GM23338 (cell line): Measurements from ENCODE around the gene FAM228B. TPM values are rescaled to one million over a fixed set of nuclear protein-coding genes. Genes with fewer than 3 reads are reported as not detected.

ENCODE experiments used
- ATAC-seq: fragments of 200-7000 bp; cut with Tn5 transposase; 3 replicates; pipeline ENCODE4 v1.9.1; 2020
- DNase-seq: peaks from one replicate; pipeline ENCODE4 v3.0.0-alpha.2; 2015; ENCODE audit warnings: low spot score
- H2AFZ ChIP-seq: fragments of 200-600 bp; sonication (generic); 2 replicates; pipeline ENCODE4 v1.8.0; 2016; ENCODE audit warnings: antibody characterized with exemption, mild to moderate bottlenecking, moderate library complexity
- H3F3A ChIP-seq: fragments of 200-600 bp; sonication (generic); replicated peaks from 2 replicates; pipeline ENCODE4 v1.8.0; 2017; ENCODE audit warnings: antibody characterized with exemption, mixed run types, low read depth
- H3K27ac ChIP-seq: fragments of 200-600 bp; sonication (generic); 2 replicates; pipeline ENCODE4 v1.6.1; 2016; ENCODE audit warnings: low read depth
- H3K27me3 ChIP-seq: fragments of 200-600 bp; sonication (generic); 2 replicates; pipeline ENCODE4 v1.8.0; 2016; ENCODE audit warnings: mild to moderate bottlenecking, mixed run types, moderate library complexity; ENCODE audit not compliant: insufficient read depth
- H3K36me3 ChIP-seq: fragments of 200-600 bp; sonication (generic); 2 replicates; pipeline ENCODE4 v1.8.0; 2016; ENCODE audit warnings: mild to moderate bottlenecking; ENCODE audit not compliant: insufficient read depth
- H3K4me1 ChIP-seq: fragments of 200-600 bp; sonication (generic); 2 replicates; pipeline ENCODE4 v1.8.0; 2016; ENCODE audit warnings: mild to moderate bottlenecking, moderate library complexity; ENCODE audit not compliant: insufficient read depth
- H3K4me2 ChIP-seq: fragments of 200-600 bp; sonication (generic); 2 replicates; pipeline ENCODE4 v1.7.1; 2017; ENCODE audit warnings: mixed run types
- H3K4me3 ChIP-seq: fragments of 200-600 bp; sonication (generic); 2 replicates; pipeline ENCODE4 v1.6.1; 2016; ENCODE audit warnings: mixed run types
- H3K79me2 ChIP-seq: fragments of 200-600 bp; sonication (generic); replicated peaks from 2 replicates; pipeline ENCODE4 v1.8.0; 2017; ENCODE audit warnings: mild to moderate bottlenecking; ENCODE audit not compliant: insufficient read depth
- H3K9me2 ChIP-seq: fragments of 200-600 bp; sonication (generic); 2 replicates; pipeline ENCODE4 v1.8.0; 2017; ENCODE audit not compliant: insufficient read depth
- H4K20me1 ChIP-seq: fragments of 200-600 bp; sonication (generic); replicated peaks from 2 replicates; pipeline ENCODE4 v1.8.0; 2017; ENCODE audit warnings: mild to moderate bottlenecking; ENCODE audit not compliant: insufficient read depth
- H3K27ac Mint-ChIP-seq: 2 replicates; pipeline ENCODE4 v1.8.0; 2020; ENCODE audit warnings: inconsistent platforms, mild to moderate bottlenecking, moderate library complexity, mixed read lengths
- H3K27me3 Mint-ChIP-seq: 3 replicates; pipeline ENCODE4 v1.8.0; 2022; ENCODE audit warnings: low read depth, mild to moderate bottlenecking, moderate library complexity, mixed read lengths, inconsistent platforms; ENCODE audit not compliant: insufficient read depth, poor library complexity
- H3K36me3 Mint-ChIP-seq: 3 replicates; pipeline ENCODE4 v1.8.0; 2021; ENCODE audit warnings: low read depth, mild to moderate bottlenecking, inconsistent platforms, moderate library complexity, mixed read lengths
- H3K4me1 Mint-ChIP-seq: 3 replicates; pipeline ENCODE4 v1.8.0; 2020; ENCODE audit warnings: mild to moderate bottlenecking, inconsistent platforms, mixed read lengths
- H3K4me3 Mint-ChIP-seq: 3 replicates; pipeline ENCODE4 v1.8.0; 2021; ENCODE audit warnings: moderate library complexity, mild to moderate bottlenecking, inconsistent platforms, mixed read lengths
- H3K9me3 Mint-ChIP-seq: 3 replicates; pipeline ENCODE4 v1.8.0; 2020; ENCODE audit warnings: moderate library complexity, mild to moderate bottlenecking, inconsistent platforms, mixed read lengths
- CREB1 ChIP-seq: fragments of 250-450 bp; sonication (Bioruptor Pico); IDR thresholded peaks from 2 replicates; pipeline ENCODE4 v1.5.0; 2020; ENCODE audit warnings: low read depth, mild to moderate bottlenecking, moderate library complexity
- CTCF ChIP-seq, 2 experiments: fragments of 200-600 bp in 1 of 2; sonication (generic) in 1 of 2; conservative IDR thresholded peaks; 2 replicates each; pipeline versions ENCODE4 v1.5.1 to v1.6.1; 2016 to 2017; ENCODE audit warnings: antibody characterized with exemption in 2 of 2, low read depth in 2 of 2, mild to moderate bottlenecking in 2 of 2, moderate library complexity in 1 of 2
- JUNB ChIP-seq: IDR thresholded peaks from one replicate; pipeline ENCODE4 v1.6.1; 2016; ENCODE audit warnings: antibody characterized with exemption; ENCODE audit not compliant: unreplicated experiment
- NANOG ChIP-seq: IDR thresholded peaks from 2 replicates; pipeline ENCODE4 v1.6.1; 2016; ENCODE audit warnings: antibody characterized with exemption, borderline replicate concordance
- POLR2AphosphoS5 ChIP-seq: IDR thresholded peaks from 2 replicates; pipeline ENCODE4 v1.6.1; 2016; ENCODE audit warnings: antibody characterized with exemption, low read depth
- ZNF114 ChIP-seq: fragments of 250-450 bp; sonication (Bioruptor Pico); IDR thresholded peaks from 2 replicates; pipeline ENCODE4 v1.5.0; 2020; ENCODE audit warnings: mild to moderate bottlenecking, moderate library complexity
- polyA plus RNA-seq: library from polyadenylated mRNA; unstranded; fragments of >200 nt; fragmentation: Nextera tagmentation; extraction: Ambion mirVana; gene quantifications from 2 replicates; pipeline ENCODE4 v1.2.1, GENCODE V29; 2016
- total RNA-seq: library from RNA; depleted of rRNA; stranded (reverse); fragments of >200 nt; shearing (Covaris generic); gene quantifications from 2 replicates; pipeline ENCODE4 v1.2.3, GENCODE V29; 2014
- TF ChIP-seq, protein P1 (sequence below): fragments of 250-450 bp; sonication (Bioruptor Pico); IDR thresholded peaks from 2 replicates; pipeline ENCODE4 v1.5.0; 2020; ENCODE audit warnings: mild to moderate bottlenecking, moderate library complexity

FAM228B gene
- total and polyA plus RNA-seq, 2 experiments from 2014 or later, result 3.4 to 7.9 TPM

DNA sequence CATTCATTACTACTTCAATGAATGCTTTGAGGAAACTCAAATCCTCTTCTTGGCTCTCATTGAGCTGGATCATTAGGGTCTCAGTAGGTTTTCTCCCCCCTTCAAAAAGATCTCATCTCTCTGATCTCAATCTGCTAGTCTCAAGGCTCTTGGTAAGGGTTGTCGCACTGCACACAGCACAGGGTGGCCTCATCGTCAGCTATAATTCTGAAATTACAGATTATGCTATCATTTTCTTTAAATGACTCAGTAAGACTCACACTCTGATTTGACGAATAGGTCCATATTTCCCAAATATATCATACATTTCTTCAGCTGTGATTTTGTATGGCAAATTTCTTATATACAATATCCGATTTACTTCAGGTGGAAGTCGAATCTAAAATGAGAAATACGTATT, 49.5 kb upstream of the FAM228B start (continued):
- no peak for TF ChIP-seq CTCF (conservative IDR thresholded peaks at IDR 0.05; ENCODE audit: low read depth in 2 of 2)
- TF ChIP-seq JUNB, result no peak
- TF ChIP-seq NANOG, result no peak
- no peak for TF ChIP-seq CREB1 (CRISPR knock-in tag)

DNA sequence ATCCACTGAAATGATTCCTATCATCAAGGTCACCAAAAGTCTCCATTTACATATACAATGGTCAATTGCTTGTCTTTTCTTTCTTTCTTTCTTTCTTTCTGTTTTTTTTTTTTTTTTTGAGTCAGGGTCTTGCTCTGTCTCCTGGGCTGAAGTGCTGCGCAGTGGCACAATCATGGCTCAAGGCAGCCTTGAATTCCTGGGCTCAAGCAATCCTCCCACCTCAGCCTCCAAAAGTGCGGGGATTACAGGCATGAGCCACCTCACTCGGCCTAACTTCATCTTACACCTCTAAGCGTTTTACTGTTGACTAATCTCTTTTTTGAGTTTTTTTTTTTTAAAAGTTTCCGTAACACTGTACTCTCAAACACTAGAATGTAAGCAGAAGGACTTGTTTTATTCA, 48.0 kb upstream of the FAM228B start:
- TF ChIP-seq, protein P1, sequence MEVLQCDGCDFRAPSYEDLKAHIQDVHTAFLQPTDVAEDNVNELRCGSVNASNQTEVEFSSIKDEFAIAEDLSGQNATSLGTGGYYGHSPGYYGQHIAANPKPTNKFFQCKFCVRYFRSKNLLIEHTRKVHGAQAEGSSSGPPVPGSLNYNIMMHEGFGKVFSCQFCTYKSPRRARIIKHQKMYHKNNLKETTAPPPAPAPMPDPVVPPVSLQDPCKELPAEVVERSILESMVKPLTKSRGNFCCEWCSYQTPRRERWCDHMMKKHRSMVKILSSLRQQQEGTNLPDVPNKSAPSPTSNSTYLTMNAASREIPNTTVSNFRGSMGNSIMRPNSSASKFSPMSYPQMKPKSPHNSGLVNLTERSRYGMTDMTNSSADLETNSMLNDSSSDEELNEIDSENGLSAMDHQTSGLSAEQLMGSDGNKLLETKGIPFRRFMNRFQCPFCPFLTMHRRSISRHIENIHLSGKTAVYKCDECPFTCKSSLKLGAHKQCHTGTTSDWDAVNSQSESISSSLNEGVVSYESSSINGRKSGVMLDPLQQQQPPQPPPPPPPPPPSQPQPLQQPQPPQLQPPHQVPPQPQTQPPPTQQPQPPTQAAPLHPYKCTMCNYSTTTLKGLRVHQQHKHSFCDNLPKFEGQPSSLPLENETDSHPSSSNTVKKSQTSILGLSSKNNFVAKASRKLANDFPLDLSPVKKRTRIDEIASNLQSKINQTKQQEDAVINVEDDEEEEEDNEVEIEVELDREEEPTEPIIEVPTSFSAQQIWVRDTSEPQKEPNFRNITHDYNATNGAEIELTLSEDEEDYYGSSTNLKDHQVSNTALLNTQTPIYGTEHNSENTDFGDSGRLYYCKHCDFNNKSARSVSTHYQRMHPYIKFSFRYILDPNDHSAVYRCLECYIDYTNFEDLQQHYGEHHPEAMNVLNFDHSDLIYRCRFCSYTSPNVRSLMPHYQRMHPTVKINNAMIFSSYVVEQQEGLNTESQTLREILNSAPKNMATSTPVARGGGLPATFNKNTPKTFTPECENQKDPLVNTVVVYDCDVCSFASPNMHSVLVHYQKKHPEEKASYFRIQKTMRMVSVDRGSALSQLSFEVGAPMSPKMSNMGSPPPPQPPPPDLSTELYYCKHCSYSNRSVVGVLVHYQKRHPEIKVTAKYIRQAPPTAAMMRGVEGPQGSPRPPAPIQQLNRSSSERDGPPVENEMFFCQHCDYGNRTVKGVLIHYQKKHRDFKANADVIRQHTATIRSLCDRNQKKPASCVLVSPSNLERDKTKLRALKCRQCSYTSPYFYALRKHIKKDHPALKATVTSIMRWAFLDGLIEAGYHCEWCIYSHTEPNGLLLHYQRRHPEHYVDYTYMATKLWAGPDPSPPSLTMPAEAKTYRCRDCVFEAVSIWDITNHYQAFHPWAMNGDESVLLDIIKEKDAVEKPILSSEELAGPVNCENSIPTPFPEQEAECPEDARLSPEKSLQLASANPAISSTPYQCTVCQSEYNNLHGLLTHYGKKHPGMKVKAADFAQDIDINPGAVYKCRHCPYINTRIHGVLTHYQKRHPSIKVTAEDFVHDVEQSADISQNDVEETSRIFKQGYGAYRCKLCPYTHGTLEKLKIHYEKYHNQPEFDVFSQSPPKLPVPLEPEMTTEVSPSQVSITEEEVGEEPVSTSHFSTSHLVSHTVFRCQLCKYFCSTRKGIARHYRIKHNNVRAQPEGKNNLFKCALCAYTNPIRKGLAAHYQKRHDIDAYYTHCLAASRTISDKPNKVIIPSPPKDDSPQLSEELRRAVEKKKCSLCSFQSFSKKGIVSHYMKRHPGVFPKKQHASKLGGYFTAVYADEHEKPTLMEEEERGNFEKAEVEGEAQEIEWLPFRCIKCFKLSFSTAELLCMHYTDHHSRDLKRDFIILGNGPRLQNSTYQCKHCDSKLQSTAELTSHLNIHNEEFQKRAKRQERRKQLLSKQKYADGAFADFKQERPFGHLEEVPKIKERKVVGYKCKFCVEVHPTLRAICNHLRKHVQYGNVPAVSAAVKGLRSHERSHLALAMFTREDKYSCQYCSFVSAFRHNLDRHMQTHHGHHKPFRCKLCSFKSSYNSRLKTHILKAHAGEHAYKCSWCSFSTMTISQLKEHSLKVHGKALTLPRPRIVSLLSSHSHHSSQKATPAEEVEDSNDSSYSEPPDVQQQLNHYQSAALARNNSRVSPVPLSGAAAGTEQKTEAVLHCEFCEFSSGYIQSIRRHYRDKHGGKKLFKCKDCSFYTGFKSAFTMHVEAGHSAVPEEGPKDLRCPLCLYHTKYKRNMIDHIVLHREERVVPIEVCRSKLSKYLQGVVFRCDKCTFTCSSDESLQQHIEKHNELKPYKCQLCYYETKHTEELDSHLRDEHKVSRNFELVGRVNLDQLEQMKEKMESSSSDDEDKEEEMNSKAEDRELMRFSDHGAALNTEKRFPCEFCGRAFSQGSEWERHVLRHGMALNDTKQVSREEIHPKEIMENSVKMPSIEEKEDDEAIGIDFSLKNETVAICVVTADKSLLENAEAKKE (CRISPR knock-in tag), result no peak
- TF ChIP-seq NANOG (no peak), ZNF114 (CRISPR knock-in tag) (no peak), CTCF (conservative IDR thresholded peaks at IDR 0.05; ENCODE audit: low read depth in 2 of 2) (no peak), POLR2AphosphoS5 (no peak)
- Mint-ChIP-seq H3K4me1 (peaks cover 18% of the 10 kb centered on the region), H3K36me3 (peaks cover 37% of the 10 kb centered on the region), H3K4me3 (peak overlapping the region; percentile 96), H3K27me3 (peaks cover 1% of the 10 kb centered on the region), H3K27ac (peak overlapping the region; percentile 98), H3K9me3 (no peaks in the 10 kb centered on the region)
- DNase-seq, result no peak
- H3K79me2 ChIP-seq, result peaks cover 55% of the 10 kb centered on the region
- H3K27me3 ChIP-seq, result no peaks in the 10 kb centered on the region
- H2AFZ ChIP-seq, result no peak overlapping the region
- ATAC-seq, result no peak
- peak overlapping the region; percentile 95 for H3K4me3 ChIP-seq
- H3K4me1 ChIP-seq, result peaks cover 28% of the 10 kb centered on the region
- H3K9me2 ChIP-seq, result no peaks in the 10 kb centered on the region
- H3K27ac ChIP-seq, result peak overlapping the region; percentile 98
- H3F3A ChIP-seq, result peaks cover 25% of the 10 kb centered on the region
- peaks cover 17% of the 10 kb centered on the region for H3K36me3 ChIP-seq
- H4K20me1 ChIP-seq, result peaks cover 3% of the 10 kb centered on the region; the same call in 1 of the 2 replicates
- peak overlapping the region; percentile 99 for H3K4me2 ChIP-seq
